Skin epidermis (tissue), 12 donors: Measurements from ENCODE around the gene PRRG2.

Experiments
- H3K27ac ChIP-seq, 21 experiments: fragments of 200-600 bp; sonication (generic) in 11 of 21; one replicate each; pipeline ENCODE4 v1.5.0; 2020; ENCODE audit warnings: mild to moderate bottlenecking in 3 of 21, inconsistent platforms in 2 of 21, moderate library complexity in 2 of 21
- H3K4me3 ChIP-seq, 7 experiments: fragments of 200-600 bp; sonication (generic) in 2 of 7; one replicate each; pipeline ENCODE4 v1.5.0; 2020; ENCODE audit warnings: inconsistent platforms in 2 of 7, mild to moderate bottlenecking in 2 of 7, moderate library complexity in 1 of 7

PRRG2 gene

GRCh38 chr19:49579947-49580263 is 1.2 kb upstream of the PRRG2 start:
- Histone ChIP-seq H3K27ac (peak overlapping the region in 20 of 21 experiments; percentile 71 to 92 (median 82)), H3K4me3 (peak overlapping the region; percentile 54 to 71 (median 61))

GRCh38 chr19:49580264-49581006 is 681 bp upstream of the PRRG2 start, which contains the start of gene NOSIP:
TSS of gene NOSIP (minus strand) at chr19:49580556. CDS start at chr19:49560691, 19,865 bp downstream.
- Histone ChIP-seq H3K4me3 (peak within 1 kb of the TSS; percentile 54 to 71 (median 61)), H3K27ac (peak within 1 kb of the TSS in 20 of 21 experiments; percentile 71 to 92 (median 82))

- H3K4me3 ChIP-seq: no peak overlapping the region
Observed at GRCh38 chr19:49583239-49583638, 2.1 kb downstream of the PRRG2 start.

GRCh38 chr19:49585023-49585422 is 3.9 kb downstream of the PRRG2 start:
- H3K27ac ChIP-seq: no peak overlapping the region
- H3K4me3 ChIP-seq: no peak overlapping the region

More at GRCh38 chr19:49583239-49583638, 2.1 kb downstream of the PRRG2 start:
- no peak overlapping the region for H3K27ac ChIP-seq

GRCh38 chr19:49587227-49587626 is 6.1 kb downstream of the PRRG2 start:
- H3K4me3 ChIP-seq: no peak overlapping the region
- no peak overlapping the region for H3K27ac ChIP-seq

- H3K27ac ChIP-seq: peak overlapping the region in 1 of 21 experiments; percentile 14
- H3K4me3 ChIP-seq: no peak overlapping the region
Observed at GRCh38 chr19:49588365-49589122, 7.4 kb downstream of the PRRG2 start.

- H3K4me3 ChIP-seq: peak overlapping the region in 1 of 7 experiments; percentile 86
- peak overlapping the region in 14 of 21 experiments; percentile 37 to 99 (median 96) for H3K27ac ChIP-seq
Observed at GRCh38 chr19:49589502-49589905, 8.4 kb downstream of the PRRG2 start.

GRCh38 chr19:49590071-49590970 is 9.2 kb downstream of the PRRG2 start:
- H3K4me3 ChIP-seq: peak overlapping the region; percentile 64 to 86 (median 82)
- peak overlapping the region; percentile 84 to 99 (median 95) for H3K27ac ChIP-seq

GRCh38 chr19:49590971-49591730 is 10.0 kb downstream of the PRRG2 start, which contains the start of gene PRR12:
TSS of gene PRR12 (plus strand) at chr19:49591182. CDS start at chr19:49591655, 473 bp downstream.
- peak within 1 kb of the TSS; percentile 64 to 86 (median 82) for H3K4me3 ChIP-seq
- H3K27ac ChIP-seq: peak within 1 kb of the TSS; percentile 84 to 99 (median 95)

- H3K27ac ChIP-seq: peak overlapping the region; percentile 83 to 99 (median 95)
- peak overlapping the region; percentile 64 to 86 (median 82) for H3K4me3 ChIP-seq
Observed at GRCh38 chr19:49591731-49592485, 10.8 kb downstream of the PRRG2 start.

GRCh38 chr19:49592486-49593232 is 11.5 kb downstream of the PRRG2 start:
- Histone ChIP-seq H3K27ac (peak overlapping the region in 20 of 21 experiments; percentile 52 to 99 (median 95)), H3K4me3 (peak overlapping the region; percentile 64 to 86 (median 82))

- H3K4me3 ChIP-seq: peak overlapping the region; percentile 64 to 86 (median 82)
- peak overlapping the region in 20 of 21 experiments; percentile 45 to 99 (median 94) for H3K27ac ChIP-seq
Observed at GRCh38 chr19:49593233-49594113, 12.4 kb downstream of the PRRG2 start.

GRCh38 chr19:49594157-49594992 is 13.3 kb downstream of the PRRG2 start:
- peak overlapping the region in 7 of 21 experiments; percentile 44 to 98 (median 88) for H3K27ac ChIP-seq
- H3K4me3 ChIP-seq: no peak overlapping the region

- no peak overlapping the region for H3K27ac ChIP-seq
Observed at GRCh38 chr19:49594993-49595818, 14.1 kb downstream of the PRRG2 start.

More at GRCh38 chr19:49594993-49595818, 14.1 kb downstream of the PRRG2 start:
- H3K4me3 ChIP-seq: no peak overlapping the region
